Suprapubic skin (tissue), 4 donors: ENCODE data around the gene GPR137B.

ENCODE experiments used
- EP300 ChIP-seq: sonication (generic); formaldehyde crosslinking; IDR thresholded peaks from one replicate; pipeline ENCODE4 v1.6.1; 2017; ENCODE audit warnings: antibody characterized with exemption
- POLR2A ChIP-seq, 2 donors: fragments of 450-650 bp; IDR thresholded peaks; one replicate each; pipeline ENCODE4 v1.6.1; 2017; ENCODE audit warnings: antibody characterized with exemption in 2 of 2, mild to moderate bottlenecking in 2 of 2, moderate library complexity in 2 of 2
- POLR2AphosphoS5 ChIP-seq, 3 donors: sonication (generic); formaldehyde crosslinking; IDR thresholded peaks; one replicate each; pipeline ENCODE4 v1.6.1; 2017; ENCODE audit warnings: antibody characterized with exemption in 3 of 3
- TF ChIP-seq, protein P1 (sequence below), 2 donors: fragments of 200-600 bp in 1 of 2; fragments of 450-650 bp in 1 of 2; sonication (generic) in 1 of 2; IDR thresholded peaks; one replicate each; pipeline ENCODE4 v1.5.1; 2016 to 2019; ENCODE audit warnings: antibody characterized with exemption in 2 of 2, mild to moderate bottlenecking in 1 of 2, moderate library complexity in 1 of 2

DNA sequence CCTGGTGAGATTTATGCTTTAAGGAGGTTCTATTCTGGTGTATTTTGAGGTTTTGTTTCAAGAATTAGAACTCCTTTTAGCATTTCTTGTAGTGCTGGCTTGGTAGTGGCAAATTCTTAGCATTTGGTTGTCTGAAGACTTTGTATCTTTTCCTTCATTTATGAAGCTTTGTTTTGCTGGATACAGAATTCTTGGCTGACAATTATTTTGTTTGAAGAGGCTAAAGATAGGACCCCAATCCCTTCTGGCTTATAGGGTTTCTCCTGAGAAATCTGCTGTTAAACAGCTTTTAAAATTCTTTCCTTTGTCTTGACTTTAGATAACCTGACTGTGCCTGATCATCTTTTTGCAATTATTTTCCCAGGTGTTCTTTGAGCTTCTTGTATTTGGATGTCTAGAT, 58.6 kb downstream of the GPR137B start:
- TF ChIP-seq EP300, result no peak
- TF ChIP-seq, protein P1, sequence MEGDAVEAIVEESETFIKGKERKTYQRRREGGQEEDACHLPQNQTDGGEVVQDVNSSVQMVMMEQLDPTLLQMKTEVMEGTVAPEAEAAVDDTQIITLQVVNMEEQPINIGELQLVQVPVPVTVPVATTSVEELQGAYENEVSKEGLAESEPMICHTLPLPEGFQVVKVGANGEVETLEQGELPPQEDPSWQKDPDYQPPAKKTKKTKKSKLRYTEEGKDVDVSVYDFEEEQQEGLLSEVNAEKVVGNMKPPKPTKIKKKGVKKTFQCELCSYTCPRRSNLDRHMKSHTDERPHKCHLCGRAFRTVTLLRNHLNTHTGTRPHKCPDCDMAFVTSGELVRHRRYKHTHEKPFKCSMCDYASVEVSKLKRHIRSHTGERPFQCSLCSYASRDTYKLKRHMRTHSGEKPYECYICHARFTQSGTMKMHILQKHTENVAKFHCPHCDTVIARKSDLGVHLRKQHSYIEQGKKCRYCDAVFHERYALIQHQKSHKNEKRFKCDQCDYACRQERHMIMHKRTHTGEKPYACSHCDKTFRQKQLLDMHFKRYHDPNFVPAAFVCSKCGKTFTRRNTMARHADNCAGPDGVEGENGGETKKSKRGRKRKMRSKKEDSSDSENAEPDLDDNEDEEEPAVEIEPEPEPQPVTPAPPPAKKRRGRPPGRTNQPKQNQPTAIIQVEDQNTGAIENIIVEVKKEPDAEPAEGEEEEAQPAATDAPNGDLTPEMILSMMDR (IDR thresholded peaks at IDR 0.05), result no peak
- no peak for TF ChIP-seq POLR2A (IDR thresholded peaks at IDR 0.05)
- no peak for TF ChIP-seq POLR2AphosphoS5 (IDR thresholded peaks at IDR 0.05)
